Stimulated activated CD4-positive, alpha-beta T cell treated with anti-CD3 and anti-CD28 coated beads, TNF-alpha, amount 100 ng/mL, for 48 hours (primary cell): ENCODE measurements around the gene UROC1.

ENCODE experiments used
- DNase-seq, 3 donors: peaks; one replicate each; pipeline ENCODE4 v3.0.0-alpha.2; 2020; ENCODE audit warnings: low read depth in 3 of 3

UROC1 gene

GRCh38 chr3:126530171-126531050 is 12.8 kb upstream of the UROC1 start:
- no peak for DNase-seq

- no peak for DNase-seq
These were observed 12.1 kb upstream of the UROC1 start for GRCh38 chr3:126529585-126530170.

- no peak for DNase-seq
These were observed 11.4 kb upstream of the UROC1 start for GRCh38 chr3:126528800-126529541.

GRCh38 chr3:126528419-126528799 is 10.8 kb upstream of the UROC1 start:
- no peak for DNase-seq

- no peak for DNase-seq
These were observed 10.1 kb upstream of the UROC1 start for GRCh38 chr3:126527455-126528211.

GRCh38 chr3:126527006-126527405 is 9.4 kb upstream of the UROC1 start:
- no peak for DNase-seq

GRCh38 chr3:126526668-126527005 is 9.1 kb upstream of the UROC1 start:
- DNase-seq: no peak

GRCh38 chr3:126525853-126526667 is 8.5 kb upstream of the UROC1 start:
- no peak for DNase-seq

- DNase-seq: no peak
These were observed 7.7 kb upstream of the UROC1 start for GRCh38 chr3:126525091-126525852.

GRCh38 chr3:126524429-126524988 is 6.9 kb upstream of the UROC1 start:
- DNase-seq: no peak

- peak in 1 of 3 donors; percentile 6 for DNase-seq
These were observed 6.3 kb upstream of the UROC1 start, which contains the start of gene CHST13 for GRCh38 chr3:126523745-126524428. CHST13 (plus strand) TSS chr3:126524155; CDS start chr3:126524333, 178 bp downstream.

- peak in 2 of 3 donors; percentile 13 to 23 for DNase-seq
These were observed 4.8 kb upstream of the UROC1 start for GRCh38 chr3:126522363-126522788.

GRCh38 chr3:126521122-126521891 is 3.7 kb upstream of the UROC1 start:
- DNase-seq: no peak

- DNase-seq: no peak
These were observed 2.2 kb upstream of the UROC1 start for GRCh38 chr3:126519506-126520455.

GRCh38 chr3:126518779-126519177 is 1.2 kb upstream of the UROC1 start:
- DNase-seq: no peak

- no peak for DNase-seq
These were observed 609 bp upstream of the UROC1 start for GRCh38 chr3:126517986-126518778.

- DNase-seq: no peak
These were observed 660 bp downstream of the UROC1 start for GRCh38 chr3:126516936-126517290.
